Measurements from ENCODE around the gene SP7. TPM values are rescaled to one million over a fixed set of nuclear protein-coding genes. Genes with fewer than 3 reads are reported as not detected.
"Not testable (repeated sequence)": the region's sequence is repeated elsewhere in the genome, so short reads cannot be mapped to it uniquely, and the experiment has no call there.

Gene SP7
- total RNA-seq, 1 donor from 2014 or later = 0.22 TPM

GRCh38 chr12:53365245-53365904, 29.2 kb upstream of the SP7 start:
- TF ChIP-seq, protein P1, sequence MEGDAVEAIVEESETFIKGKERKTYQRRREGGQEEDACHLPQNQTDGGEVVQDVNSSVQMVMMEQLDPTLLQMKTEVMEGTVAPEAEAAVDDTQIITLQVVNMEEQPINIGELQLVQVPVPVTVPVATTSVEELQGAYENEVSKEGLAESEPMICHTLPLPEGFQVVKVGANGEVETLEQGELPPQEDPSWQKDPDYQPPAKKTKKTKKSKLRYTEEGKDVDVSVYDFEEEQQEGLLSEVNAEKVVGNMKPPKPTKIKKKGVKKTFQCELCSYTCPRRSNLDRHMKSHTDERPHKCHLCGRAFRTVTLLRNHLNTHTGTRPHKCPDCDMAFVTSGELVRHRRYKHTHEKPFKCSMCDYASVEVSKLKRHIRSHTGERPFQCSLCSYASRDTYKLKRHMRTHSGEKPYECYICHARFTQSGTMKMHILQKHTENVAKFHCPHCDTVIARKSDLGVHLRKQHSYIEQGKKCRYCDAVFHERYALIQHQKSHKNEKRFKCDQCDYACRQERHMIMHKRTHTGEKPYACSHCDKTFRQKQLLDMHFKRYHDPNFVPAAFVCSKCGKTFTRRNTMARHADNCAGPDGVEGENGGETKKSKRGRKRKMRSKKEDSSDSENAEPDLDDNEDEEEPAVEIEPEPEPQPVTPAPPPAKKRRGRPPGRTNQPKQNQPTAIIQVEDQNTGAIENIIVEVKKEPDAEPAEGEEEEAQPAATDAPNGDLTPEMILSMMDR (conservative IDR thresholded peaks at IDR 0.05) = no peak
- Mint-ChIP-seq H3K4me1 (ENCODE audit: unreplicated experiment) (peaks cover 3% of the 10 kb centered on the region), H3K27ac (peak overlapping the region; percentile 50)

DNA sequence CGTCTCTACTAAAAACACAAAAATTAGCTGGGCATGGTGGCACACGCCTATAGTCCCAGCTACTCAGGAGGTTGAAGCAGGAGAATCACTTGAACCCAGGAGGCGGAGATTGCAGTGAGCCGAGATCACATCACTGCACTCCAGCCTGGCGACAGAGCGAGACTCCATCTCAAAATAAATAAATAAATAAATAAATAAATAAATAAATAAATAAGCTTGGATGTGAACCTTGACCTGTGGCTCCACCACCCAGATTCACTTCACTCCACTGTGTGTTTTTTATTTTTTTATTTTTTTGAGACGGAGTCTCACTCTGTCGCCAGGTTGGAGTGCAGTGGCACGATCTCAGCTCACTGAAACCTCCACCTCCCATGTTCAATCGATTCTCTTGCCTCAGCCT, 25.5 kb upstream of the SP7 start:
- DNase-seq (ENCODE audit: extremely low spot score, unreplicated experiment) = not testable (repeated sequence)

More at GRCh38 chr12:53365245-53365904, 29.2 kb upstream of the SP7 start:
- DNase-seq (ENCODE audit: extremely low spot score, unreplicated experiment) = no peak
- Mint-ChIP-seq H3K36me3 (no peaks in the 10 kb centered on the region), H3K27me3 (no peaks in the 10 kb centered on the region), H3K4me3 (no peak overlapping the region), H3K9me3 (no peaks in the 10 kb centered on the region)

GRCh38 chr12:53358836-53359419, 22.8 kb upstream of the SP7 start:
- H3K4me3 Mint-ChIP-seq = no peak overlapping the region
- H3K9me3 Mint-ChIP-seq = no peaks in the 10 kb centered on the region
- no peak overlapping the region for H3K27ac Mint-ChIP-seq
- TF ChIP-seq, protein P1 (conservative IDR thresholded peaks at IDR 0.05) = no peak
- H3K36me3 Mint-ChIP-seq = no peaks in the 10 kb centered on the region
- no peak for DNase-seq (ENCODE audit: extremely low spot score, unreplicated experiment)
- peaks cover 4% of the 10 kb centered on the region for H3K4me1 Mint-ChIP-seq (ENCODE audit: unreplicated experiment)
- no peaks in the 10 kb centered on the region for H3K27me3 Mint-ChIP-seq

More for the DNA sequence above, 25.5 kb upstream of the SP7 start:
- not testable (repeated sequence) for H3K27me3 Mint-ChIP-seq; H3K27ac Mint-ChIP-seq; H3K36me3 Mint-ChIP-seq; H3K9me3 Mint-ChIP-seq; H3K4me3 Mint-ChIP-seq; H3K4me1 Mint-ChIP-seq (ENCODE audit: unreplicated experiment)

DNA sequence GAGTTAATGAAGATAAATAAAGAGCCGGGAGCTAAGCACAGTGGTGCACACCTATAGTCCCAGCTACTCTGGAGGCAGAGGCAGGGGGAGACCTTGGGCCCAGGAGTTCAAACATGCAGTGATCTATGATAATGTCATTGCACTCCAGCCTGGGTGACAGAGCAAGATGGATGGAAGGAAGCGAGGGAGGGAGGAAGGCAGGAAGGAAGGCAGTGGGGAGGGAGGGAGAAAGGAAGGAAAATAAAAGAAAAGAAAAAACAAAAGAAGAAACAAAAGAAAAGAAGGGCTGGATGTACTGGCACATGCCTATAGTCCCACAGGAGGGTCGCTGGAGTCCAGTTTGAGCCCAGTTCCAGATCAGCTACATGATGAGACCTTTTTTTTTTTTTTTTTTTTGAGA, 19.0 kb upstream of the SP7 start:
- H3K36me3 Mint-ChIP-seq = no peaks in the 10 kb centered on the region
- no peak overlapping the region for H3K27ac Mint-ChIP-seq
- H3K27me3 Mint-ChIP-seq = no peaks in the 10 kb centered on the region
- no peak overlapping the region for H3K4me3 Mint-ChIP-seq
- DNase-seq (ENCODE audit: extremely low spot score, unreplicated experiment) = no peak
- peaks cover 12% of the 10 kb centered on the region for H3K4me1 Mint-ChIP-seq (ENCODE audit: unreplicated experiment)
- no peaks in the 10 kb centered on the region for H3K9me3 Mint-ChIP-seq
- TF ChIP-seq, protein P1 (conservative IDR thresholded peaks at IDR 0.05) = no peak

GRCh38 chr12:53353257-53353655, 17.1 kb upstream of the SP7 start:
- H3K4me3 Mint-ChIP-seq = no peak overlapping the region
- no peak overlapping the region for H3K27ac Mint-ChIP-seq
- H3K27me3 Mint-ChIP-seq = no peaks in the 10 kb centered on the region
- H3K4me1 Mint-ChIP-seq (ENCODE audit: unreplicated experiment) = peaks cover 12% of the 10 kb centered on the region
- no peaks in the 10 kb centered on the region for H3K36me3 Mint-ChIP-seq
- DNase-seq (ENCODE audit: extremely low spot score, unreplicated experiment) = no peak
- H3K9me3 Mint-ChIP-seq = no peaks in the 10 kb centered on the region
- TF ChIP-seq, protein P1 (conservative IDR thresholded peaks at IDR 0.05) = no peak

Data from type B pancreatic cell (in vitro differentiated cells).